Neural cell (in vitro differentiated cells): ENCODE measurements around the gene SLC25A4.

Experiments used
- CTCF ChIP-seq: fragments of 450-650 bp; IDR thresholded peaks from 2 replicates; pipeline ENCODE4 v1.5.1; 2014; ENCODE audit warnings: antibody characterized with exemption, mild to moderate bottlenecking, moderate library complexity; ENCODE audit not compliant: poor library complexity, severe bottlenecking
- EP300 ChIP-seq: fragments of 450-650 bp; conservative IDR thresholded peaks from 2 replicates; pipeline ENCODE4 v1.6.1; 2014; ENCODE audit warnings: antibody characterized with exemption, mild to moderate bottlenecking, moderate library complexity; ENCODE audit not compliant: poor library complexity, severe bottlenecking
- EZH2 ChIP-seq: fragments of 200-600, 300-800 bp; shearing (Covaris generic), sonication (generic); IDR thresholded peaks from 2 replicates; pipeline ENCODE4 v1.6.1; 2014; ENCODE audit warnings: antibody characterized with exemption, low read length, borderline replicate concordance, mild to moderate bottlenecking; ENCODE audit not compliant: insufficient read depth, poor library complexity, severe bottlenecking
- POLR2AphosphoS5 ChIP-seq: IDR thresholded peaks from 2 replicates; pipeline ENCODE4 v1.6.1; 2012
- RAD21 ChIP-seq: fragments of 450-650 bp; conservative IDR thresholded peaks from 2 replicates; pipeline ENCODE4 v1.6.1; 2014; ENCODE audit warnings: antibody characterized with exemption, mild to moderate bottlenecking, moderate library complexity
- SMC3 ChIP-seq: fragments of 450-650 bp; conservative IDR thresholded peaks from 2 replicates; pipeline ENCODE4 v1.6.1; 2014; ENCODE audit warnings: antibody characterized with exemption, mild to moderate bottlenecking, moderate library complexity; ENCODE audit not compliant: poor library complexity
- TAF1 ChIP-seq: IDR thresholded peaks from 2 replicates; pipeline ENCODE4 v1.6.1; 2012; ENCODE audit warnings: low read depth
- TF ChIP-seq, protein P1 (sequence below): IDR thresholded peaks from 2 replicates; pipeline ENCODE4 v1.6.1; 2012; ENCODE audit warnings: borderline replicate concordance

- TF ChIP-seq CTCF, result peak; percentile 83
- TF ChIP-seq, protein P1, sequence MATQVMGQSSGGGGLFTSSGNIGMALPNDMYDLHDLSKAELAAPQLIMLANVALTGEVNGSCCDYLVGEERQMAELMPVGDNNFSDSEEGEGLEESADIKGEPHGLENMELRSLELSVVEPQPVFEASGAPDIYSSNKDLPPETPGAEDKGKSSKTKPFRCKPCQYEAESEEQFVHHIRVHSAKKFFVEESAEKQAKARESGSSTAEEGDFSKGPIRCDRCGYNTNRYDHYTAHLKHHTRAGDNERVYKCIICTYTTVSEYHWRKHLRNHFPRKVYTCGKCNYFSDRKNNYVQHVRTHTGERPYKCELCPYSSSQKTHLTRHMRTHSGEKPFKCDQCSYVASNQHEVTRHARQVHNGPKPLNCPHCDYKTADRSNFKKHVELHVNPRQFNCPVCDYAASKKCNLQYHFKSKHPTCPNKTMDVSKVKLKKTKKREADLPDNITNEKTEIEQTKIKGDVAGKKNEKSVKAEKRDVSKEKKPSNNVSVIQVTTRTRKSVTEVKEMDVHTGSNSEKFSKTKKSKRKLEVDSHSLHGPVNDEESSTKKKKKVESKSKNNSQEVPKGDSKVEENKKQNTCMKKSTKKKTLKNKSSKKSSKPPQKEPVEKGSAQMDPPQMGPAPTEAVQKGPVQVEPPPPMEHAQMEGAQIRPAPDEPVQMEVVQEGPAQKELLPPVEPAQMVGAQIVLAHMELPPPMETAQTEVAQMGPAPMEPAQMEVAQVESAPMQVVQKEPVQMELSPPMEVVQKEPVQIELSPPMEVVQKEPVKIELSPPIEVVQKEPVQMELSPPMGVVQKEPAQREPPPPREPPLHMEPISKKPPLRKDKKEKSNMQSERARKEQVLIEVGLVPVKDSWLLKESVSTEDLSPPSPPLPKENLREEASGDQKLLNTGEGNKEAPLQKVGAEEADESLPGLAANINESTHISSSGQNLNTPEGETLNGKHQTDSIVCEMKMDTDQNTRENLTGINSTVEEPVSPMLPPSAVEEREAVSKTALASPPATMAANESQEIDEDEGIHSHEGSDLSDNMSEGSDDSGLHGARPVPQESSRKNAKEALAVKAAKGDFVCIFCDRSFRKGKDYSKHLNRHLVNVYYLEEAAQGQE, result no peak
- no peak for TF ChIP-seq EZH2
- TF ChIP-seq EP300, result no peak
- TF ChIP-seq POLR2AphosphoS5, result no peak
- TF ChIP-seq SMC3, result peak; percentile 90
- TF ChIP-seq RAD21, result peak; percentile 83
- no peak for TF ChIP-seq TAF1
These were observed 46.9 kb upstream of the SLC25A4 start for GRCh38 chr4:185096032-185096653.
